Heart left ventricle (tissue), 13 donors: ENCODE measurements around the gene WWOX.

Source experiments
- CTCF ChIP-seq, 12 donors: fragments of 200-600 bp; sonication (generic) in 4 of 12; IDR thresholded peaks; one replicate each; pipeline versions ENCODE4 v1.5.0 to v1.8.0; 2018 to 2022; ENCODE audit warnings: antibody characterized with exemption in 12 of 12, mild to moderate bottlenecking in 5 of 12
- POLR2A ChIP-seq, 2 donors: fragments of 450-650 bp; IDR thresholded peaks; one replicate each; pipeline ENCODE4 v1.6.1; 2017; ENCODE audit warnings: antibody characterized with exemption in 2 of 2, mild to moderate bottlenecking in 2 of 2, moderate library complexity in 2 of 2
- donor health status: ischemic (EF 13 %, LVEDD 7.1; RV severe dilation, severe dysfunction).
- donor health status: DM: no; HTN: yes; CAD: no.
- donor health status: DM: no; HTN: no; CAD: no.
- donor health status: ischemic (EF 25% LVEDD 6.9; RV normal size, moderate dysfunction).
- donor health status: ischemic (EF 25% LVEDD 5.7; RV mildly dilated, moderate dysfunction).
- donor health status: ischemic (EF 35%, LVEDD 5.7; RV mildly dilated, moderate dysfunction).
- donor health status: nonischemic (EF 11% LVEDD 7.7; RV severe dilation, severe dysfunction).
- donor health status: DM: yes; HTN: yes; CAD: no.
- donor health status: PGD.
- donor health status: ischemic (EF 29% LVEDD 5.4; RV normal size, mild dysfunction).
- donor health status: nonischemic (EF 23%, LVEDD 6.1; RV moderate dilation, normal function).

- no peak for TF ChIP-seq CTCF (IDR thresholded peaks at IDR 0.05)
- no peak for TF ChIP-seq POLR2A (IDR thresholded peaks at IDR 0.05)
These were observed 306.4 kb downstream of the WWOX start for GRCh38 chr16:78405833-78406232.
